ENCODE data around the gene MYO1D.
A peak's percentile ranks its signal among the peaks of the same experiment; 100 is the strongest.

DNA sequence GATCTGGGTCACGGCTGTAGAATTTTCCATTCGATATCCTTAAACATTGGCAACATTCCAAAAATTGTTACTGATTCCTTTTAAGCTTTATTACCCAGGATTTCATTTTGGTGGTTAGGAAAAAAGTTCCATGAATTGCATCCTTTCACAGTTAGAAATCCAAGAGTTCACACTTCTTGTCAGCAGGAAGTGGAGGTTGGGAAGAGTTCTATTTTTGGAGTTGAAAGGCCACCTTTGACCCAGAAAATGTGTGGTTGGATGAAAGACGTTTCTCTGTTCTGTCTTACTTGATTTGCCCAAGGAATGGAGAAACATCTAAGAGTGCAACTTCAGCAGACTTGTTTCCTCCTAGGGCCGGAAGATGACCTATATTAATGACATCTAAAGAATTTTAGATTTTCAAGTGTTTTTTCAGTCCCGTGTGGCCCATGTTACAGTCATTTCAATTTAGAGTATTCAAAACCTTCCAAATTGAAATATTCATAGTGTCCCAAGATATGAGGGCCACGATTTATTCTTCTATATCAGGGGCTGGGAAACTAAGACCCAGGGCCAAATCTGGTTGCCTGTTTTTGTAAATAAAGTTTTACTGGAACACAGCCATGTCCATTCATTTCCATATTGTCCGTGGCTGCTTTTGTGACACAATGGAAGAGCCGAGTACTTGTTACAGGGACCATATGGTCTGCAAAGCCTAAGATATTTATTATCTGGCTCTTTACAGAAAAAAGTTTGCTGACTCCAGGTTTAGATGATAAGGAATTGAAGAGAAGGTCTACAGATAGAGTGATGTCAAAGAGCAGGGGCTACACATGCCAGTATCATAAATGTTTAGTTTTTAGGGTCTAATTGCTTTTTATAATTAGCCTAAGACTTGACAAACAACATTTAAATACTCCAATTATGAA, 339.9 kb downstream of the MYO1D start:
- TF ChIP-seq, protein P1, sequence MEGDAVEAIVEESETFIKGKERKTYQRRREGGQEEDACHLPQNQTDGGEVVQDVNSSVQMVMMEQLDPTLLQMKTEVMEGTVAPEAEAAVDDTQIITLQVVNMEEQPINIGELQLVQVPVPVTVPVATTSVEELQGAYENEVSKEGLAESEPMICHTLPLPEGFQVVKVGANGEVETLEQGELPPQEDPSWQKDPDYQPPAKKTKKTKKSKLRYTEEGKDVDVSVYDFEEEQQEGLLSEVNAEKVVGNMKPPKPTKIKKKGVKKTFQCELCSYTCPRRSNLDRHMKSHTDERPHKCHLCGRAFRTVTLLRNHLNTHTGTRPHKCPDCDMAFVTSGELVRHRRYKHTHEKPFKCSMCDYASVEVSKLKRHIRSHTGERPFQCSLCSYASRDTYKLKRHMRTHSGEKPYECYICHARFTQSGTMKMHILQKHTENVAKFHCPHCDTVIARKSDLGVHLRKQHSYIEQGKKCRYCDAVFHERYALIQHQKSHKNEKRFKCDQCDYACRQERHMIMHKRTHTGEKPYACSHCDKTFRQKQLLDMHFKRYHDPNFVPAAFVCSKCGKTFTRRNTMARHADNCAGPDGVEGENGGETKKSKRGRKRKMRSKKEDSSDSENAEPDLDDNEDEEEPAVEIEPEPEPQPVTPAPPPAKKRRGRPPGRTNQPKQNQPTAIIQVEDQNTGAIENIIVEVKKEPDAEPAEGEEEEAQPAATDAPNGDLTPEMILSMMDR (IDR thresholded peaks at IDR 0.05), result no peak
- TF ChIP-seq POLR2AphosphoS5 (IDR thresholded peaks at IDR 0.05) (peak in 1 of 2 donors; percentile 28), EP300 (IDR thresholded peaks at IDR 0.05) (no peak)
